Fibroblast of mammary gland (primary cell): ENCODE measurements around the gene DCLK1.
"Not testable (repeated sequence)": the region's sequence is repeated elsewhere in the genome, so short reads cannot be mapped to it uniquely, and the experiment has no call there.

Experiments used
- DNase-seq: peaks from one replicate; pipeline ENCODE4 v3.0.0-alpha.2; 2010; ENCODE audit warnings: low read depth
- H3K4me3 ChIP-seq: 2 replicates; pipeline ENCODE4 v1.5.1; 2011; ENCODE audit warnings: low read depth, mild to moderate bottlenecking, low read length, moderate library complexity; ENCODE audit not compliant: control insufficient read depth
- TF ChIP-seq, protein P1 (sequence below): conservative IDR thresholded peaks from 2 replicates; pipeline ENCODE4 v1.5.1; 2011; ENCODE audit warnings: low read depth, low read length, inconsistent platforms; ENCODE audit not compliant: control insufficient read depth, insufficient read depth

DCLK1 gene

DNA sequence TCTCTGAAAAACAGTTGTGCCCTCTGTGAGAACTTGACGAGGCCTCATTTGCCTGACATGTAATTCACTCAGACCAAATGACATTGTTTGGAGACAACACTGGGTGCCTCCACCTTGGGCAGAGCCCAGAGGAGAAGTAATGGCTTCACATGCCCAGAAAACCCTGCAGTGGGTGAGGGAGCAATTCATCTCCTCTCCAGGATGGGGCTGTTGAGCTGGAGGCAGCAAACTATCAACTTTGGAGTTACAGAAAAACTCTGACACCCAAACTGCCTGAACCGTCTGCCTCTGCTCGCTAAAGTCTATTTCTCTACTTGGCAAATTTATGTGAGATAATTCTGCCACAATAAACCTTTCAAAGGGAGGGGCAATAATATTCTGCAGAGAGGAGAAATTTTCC lies 146.9 kb downstream of the DCLK1 start:
- H3K4me3 ChIP-seq: no peak overlapping the region
- TF ChIP-seq, protein P1, sequence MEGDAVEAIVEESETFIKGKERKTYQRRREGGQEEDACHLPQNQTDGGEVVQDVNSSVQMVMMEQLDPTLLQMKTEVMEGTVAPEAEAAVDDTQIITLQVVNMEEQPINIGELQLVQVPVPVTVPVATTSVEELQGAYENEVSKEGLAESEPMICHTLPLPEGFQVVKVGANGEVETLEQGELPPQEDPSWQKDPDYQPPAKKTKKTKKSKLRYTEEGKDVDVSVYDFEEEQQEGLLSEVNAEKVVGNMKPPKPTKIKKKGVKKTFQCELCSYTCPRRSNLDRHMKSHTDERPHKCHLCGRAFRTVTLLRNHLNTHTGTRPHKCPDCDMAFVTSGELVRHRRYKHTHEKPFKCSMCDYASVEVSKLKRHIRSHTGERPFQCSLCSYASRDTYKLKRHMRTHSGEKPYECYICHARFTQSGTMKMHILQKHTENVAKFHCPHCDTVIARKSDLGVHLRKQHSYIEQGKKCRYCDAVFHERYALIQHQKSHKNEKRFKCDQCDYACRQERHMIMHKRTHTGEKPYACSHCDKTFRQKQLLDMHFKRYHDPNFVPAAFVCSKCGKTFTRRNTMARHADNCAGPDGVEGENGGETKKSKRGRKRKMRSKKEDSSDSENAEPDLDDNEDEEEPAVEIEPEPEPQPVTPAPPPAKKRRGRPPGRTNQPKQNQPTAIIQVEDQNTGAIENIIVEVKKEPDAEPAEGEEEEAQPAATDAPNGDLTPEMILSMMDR: no peak
- DNase-seq: no peak

DNA sequence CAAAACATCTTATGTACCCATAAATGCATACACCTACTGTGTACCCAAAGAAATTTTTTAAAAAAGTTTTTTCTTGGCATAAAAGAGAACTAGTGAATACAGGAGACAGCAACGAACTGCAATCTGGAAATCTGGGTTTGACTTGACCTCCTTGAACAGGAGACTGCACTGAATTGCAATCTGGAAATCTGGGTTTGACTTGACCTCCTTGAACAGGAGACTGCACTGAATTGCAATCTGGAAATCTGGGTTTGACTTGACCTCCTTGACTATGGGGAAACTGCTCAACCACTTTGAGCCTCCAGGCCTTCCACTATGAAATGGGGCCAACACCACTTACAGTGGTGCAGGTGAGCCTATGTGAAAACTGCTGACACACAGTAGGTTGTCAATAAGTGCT lies 147.5 kb downstream of the DCLK1 start:
- not testable (repeated sequence) for H3K4me3 ChIP-seq, DNase-seq

DNA sequence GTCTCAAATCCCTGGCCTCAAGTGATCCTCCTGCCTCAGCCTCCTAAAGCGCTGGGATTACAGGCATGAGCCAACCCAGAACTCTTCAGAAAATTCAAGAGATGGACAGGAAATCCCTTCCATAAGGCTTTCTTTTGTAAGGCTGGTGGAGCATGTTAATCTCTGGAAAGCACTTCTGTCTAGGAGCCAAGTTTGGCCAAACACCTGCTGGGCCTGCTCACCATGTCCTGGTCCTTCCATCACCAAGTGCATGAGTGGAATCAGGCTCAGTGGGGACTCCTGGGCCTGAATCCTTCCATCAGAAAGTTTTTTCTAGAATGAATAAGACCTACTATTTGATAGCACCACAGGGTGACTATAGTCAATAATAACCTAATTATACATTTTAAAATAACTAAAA lies 148.0 kb downstream of the DCLK1 start:
- H3K4me3 ChIP-seq: no peak overlapping the region
- TF ChIP-seq, protein P1: no peak
- no peak for DNase-seq

DNA sequence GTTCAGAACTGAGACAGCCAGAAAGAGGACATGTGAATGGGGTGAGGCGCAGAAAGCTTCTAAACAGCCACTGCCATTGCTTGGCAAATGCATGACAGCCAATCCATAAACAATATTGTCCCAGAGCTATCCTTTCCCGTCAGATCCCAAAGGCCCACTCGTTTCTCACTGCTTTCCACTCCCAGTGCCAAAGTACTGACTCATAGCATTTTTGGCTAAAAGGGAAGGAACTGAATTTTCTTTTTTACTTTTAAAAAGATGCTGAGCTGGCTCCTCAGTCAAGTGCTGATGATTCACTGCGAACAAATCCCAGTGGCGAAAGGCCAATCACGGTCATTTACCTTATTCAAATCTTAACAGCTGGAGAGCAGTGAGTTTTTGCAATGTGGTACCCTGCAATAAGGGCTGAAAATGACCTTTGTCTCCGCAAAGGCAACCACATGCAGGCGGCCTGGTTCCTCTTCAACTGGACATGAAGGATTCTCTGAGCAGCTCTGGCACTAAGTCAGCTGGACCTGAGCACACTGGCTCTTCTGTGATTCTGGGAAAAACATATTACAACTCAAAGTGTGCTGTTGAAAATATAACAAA lies 151.7 kb downstream of the DCLK1 start:
- TF ChIP-seq, protein P1: no peak
- no peak overlapping the region for H3K4me3 ChIP-seq
- peak; percentile 99 for DNase-seq

DNA sequence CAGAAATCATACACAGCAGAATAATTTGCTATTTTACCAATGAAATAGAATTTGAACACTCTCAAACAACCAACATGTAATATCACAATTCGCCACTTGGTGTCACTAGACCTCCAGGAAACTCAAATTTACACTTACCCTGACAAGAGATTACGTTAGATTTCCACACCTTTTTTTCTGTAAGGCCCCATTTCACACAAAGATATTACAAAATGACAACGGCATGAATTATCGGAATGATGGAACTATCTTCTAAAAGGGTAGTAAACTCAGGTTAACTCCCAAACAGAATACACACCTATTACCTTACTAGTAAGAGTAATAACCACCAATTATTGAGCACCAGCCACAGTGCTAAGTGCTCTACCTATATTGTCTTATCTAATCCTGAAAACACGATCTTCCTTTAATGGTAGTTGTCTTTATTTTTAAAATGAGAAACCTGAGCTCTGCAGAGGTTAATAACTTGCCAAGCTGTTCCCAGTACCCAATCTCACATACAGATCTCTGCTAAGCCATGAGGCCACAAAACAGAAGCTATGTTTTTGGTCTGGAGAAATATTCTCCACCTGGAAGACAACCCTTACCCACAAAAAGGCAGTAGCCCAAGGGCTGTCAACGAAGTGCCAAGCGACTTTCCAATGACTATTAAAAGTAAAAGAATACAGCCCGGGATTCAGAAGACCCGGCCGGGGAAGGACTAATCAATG lies 152.4 kb downstream of the DCLK1 start:
- H3K4me3 ChIP-seq: no peak overlapping the region
- DNase-seq: peak; percentile 84
- TF ChIP-seq, protein P1: peak; percentile 72

DNA sequence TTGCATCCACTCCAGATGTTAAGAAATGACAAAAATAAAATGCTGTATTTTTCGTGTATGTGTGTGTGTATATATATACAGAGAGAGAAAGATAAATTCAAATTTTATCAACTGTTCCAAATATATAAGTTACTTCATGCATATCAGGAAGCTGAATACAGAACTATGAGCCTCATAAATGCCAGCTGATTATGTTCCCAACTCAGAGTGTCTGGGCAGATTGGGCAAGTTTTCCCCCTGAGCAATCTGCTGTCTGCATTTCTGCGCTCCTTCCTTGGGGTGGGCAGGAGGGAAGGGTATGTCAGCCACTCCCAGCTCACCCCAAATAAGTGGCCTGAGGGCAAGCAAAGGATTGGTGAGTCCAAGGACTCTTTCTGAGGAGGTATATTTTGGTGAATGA lies 154.1 kb downstream of the DCLK1 start:
- no peak overlapping the region for H3K4me3 ChIP-seq
- DNase-seq: no peak
- TF ChIP-seq, protein P1: no peak

DNA sequence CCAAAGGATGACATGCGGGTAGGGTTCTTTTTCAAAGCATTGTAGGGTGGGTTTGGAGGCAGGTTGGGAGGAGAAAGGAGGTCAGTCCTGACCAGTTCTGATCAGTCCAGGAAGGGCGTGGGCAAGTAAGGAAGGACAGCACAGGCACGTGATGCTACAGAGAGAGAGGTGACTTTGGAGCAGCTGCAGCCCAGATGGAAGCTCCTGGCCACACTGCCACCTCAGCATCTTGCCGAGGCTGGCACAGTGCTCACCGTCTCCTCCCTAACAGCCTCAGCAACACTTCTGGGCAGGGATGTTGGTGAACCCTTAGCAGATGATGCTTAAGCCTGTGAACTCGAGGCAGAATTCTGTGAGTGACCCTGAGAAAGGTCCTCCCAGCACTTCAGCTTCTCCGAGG lies 155.1 kb downstream of the DCLK1 start:
- TF ChIP-seq, protein P1: no peak
- no peak for DNase-seq
- no peak overlapping the region for H3K4me3 ChIP-seq

DNA sequence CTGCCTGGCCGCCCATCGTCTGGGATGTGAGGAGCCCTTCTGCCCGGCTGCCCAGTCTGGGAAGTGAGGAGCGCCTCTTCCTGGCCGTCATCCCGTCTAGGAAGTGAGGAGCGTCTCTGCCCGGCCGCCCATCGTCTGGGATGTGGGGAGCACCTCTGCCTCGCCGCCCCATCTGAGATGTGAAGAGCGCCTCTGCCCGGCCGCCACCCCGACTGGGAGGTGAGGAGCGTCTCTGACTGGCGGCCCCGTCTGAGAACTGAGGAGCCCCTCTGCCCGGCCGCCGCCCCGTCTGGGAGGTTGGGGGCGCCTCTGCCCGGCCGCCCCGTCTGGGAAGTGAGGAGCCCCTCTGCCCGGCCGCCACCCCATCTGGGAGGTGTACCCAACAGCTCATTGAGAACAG lies 164.2 kb downstream of the DCLK1 start:
- DNase-seq, H3K4me3 ChIP-seq: not testable (repeated sequence)
